GM19324 (cell line): Measurements from ENCODE around the gene KCNH3.
"Not testable (repeated sequence)": the region's sequence is repeated elsewhere in the genome, so short reads cannot be mapped to it uniquely, and the experiment has no call there.

Experiments used
- ATAC-seq: cut with Tn5 transposase; IDR thresholded peaks from one replicate; pipeline ENCODE4 v1.9.1; 2021; ENCODE audit warnings: mild to moderate bottlenecking, moderate library complexity; ENCODE audit not compliant: unreplicated experiment, low FRiP score

KCNH3 gene

DNA sequence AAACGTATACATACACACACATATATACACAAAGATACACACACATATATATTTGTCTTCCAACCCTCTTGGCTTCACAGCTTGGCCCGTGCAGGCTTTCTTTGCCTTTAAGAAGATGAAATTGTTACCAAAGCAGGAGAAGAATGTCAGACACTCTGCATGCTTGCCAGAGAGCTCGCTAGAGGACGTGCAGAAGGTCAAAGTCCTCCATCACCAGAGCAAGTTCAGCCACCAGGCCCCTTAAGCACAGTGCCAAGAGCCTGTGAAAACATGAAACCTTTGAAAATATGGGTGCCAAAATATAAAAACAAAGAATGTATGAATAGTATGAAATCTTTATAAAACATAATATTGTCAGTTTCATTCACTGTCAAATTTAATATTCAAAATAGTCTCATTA, 44.0 kb downstream of the KCNH3 start:
- no peak for ATAC-seq

DNA sequence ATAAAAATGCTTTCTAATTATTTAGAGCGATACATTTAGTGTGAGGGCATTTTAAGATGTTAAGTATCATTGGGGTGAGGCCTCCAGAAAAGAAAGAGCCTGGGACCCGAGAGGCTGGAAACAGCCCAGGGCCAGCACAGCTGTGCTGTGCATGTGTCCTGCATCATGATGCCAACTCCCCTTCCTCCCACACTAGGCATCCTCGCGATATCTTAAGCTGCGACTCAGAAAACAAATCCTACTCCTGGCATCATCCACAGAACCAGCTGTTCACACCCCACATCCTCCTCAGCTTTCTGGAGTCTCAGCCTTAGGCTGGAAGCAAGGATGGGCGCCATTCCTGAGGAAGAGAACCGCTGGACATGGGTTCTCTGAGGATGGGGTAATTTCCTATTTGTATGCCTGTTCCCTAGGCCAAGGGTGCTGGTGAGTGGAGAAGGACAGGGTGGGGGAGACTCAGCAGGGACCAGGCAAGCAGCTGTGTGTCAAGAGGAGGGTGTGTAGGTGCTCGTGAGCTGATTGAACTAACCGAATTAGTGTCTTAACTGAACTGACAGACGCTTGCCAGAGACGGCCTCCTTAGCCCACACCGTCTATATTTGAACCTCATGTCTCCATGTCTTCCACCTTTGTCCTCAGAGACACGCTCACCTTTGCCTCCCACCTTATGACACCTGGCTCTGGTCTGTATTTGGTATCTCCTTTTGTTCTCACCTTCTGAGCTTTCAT, 44.7 kb downstream of the KCNH3 start:
- no peak for ATAC-seq

- ATAC-seq, result no peak
Measured at GRCh38 chr12:49584591-49584990, 45.8 kb downstream of the KCNH3 start.

GRCh38 chr12:49585477-49586459, 46.9 kb downstream of the KCNH3 start:
- ATAC-seq, result no peak

GRCh38 chr12:49587174-49587908, 48.5 kb downstream of the KCNH3 start:
- no peak for ATAC-seq

- no peak for ATAC-seq
Measured at GRCh38 chr12:49588281-49588680, 49.5 kb downstream of the KCNH3 start.

GRCh38 chr12:49588721-49589516, 50.1 kb downstream of the KCNH3 start:
- no peak for ATAC-seq

DNA sequence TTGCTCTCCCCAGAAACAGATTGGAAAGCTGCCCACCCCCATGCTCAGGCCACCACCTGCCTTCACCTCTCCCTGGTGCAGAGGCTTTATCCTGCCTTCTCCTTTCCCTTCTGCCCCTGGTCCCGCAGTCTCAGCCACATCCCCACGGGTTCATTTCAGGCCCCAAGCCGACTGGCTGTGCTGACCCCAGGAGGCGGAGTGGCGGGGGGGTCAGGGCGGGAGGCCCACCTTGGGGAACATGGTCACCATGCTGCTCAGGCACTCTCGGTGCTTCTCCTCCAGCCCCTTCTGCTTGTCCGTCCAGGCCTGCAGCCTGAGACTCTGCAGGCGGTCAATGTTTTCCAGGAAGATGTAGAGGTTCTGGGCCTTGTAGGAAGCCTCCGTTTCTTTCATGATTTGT, 59.7 kb downstream of the KCNH3 start:
- no peak for ATAC-seq

- ATAC-seq, result no peak
Measured at GRCh38 chr12:49599961-49600360, 61.1 kb downstream of the KCNH3 start.

- ATAC-seq, result no peak
Measured at GRCh38 chr12:49603721-49604120, 64.9 kb downstream of the KCNH3 start.

- ATAC-seq, result no peak
Measured at GRCh38 chr12:49604856-49605255, 66.0 kb downstream of the KCNH3 start.

DNA sequence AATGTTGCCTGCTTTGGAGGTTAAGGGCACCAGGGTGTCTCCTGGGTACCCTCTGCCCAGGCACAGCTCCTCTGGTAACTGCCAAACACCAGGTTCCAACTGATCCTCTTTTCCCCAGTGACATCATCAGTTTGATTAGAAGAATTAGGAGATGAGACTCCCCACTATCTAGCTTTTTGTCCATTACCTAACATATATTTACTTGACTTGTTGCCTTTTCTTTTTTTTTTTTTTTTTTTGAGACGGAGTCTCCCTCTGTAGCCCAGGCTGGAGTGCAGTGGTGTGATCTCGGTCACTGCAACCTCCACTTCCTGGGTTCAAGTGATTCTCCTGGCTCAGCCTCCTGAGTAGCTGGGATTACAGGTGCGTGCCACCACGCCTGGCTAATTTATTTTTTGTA, 66.7 kb downstream of the KCNH3 start, which contains the start of gene FAM186B:
TSS of gene FAM186B (minus strand) at position 101 of the 400 bp plus-strand sequence. CDS start 162 bp downstream, outside the sequence.
- ATAC-seq, result not testable (repeated sequence)
